ENCODE measurements around the gene FAM111B. TPM values are rescaled to one million over a fixed set of nuclear protein-coding genes. Genes with fewer than 3 reads are reported as not detected.

Gene FAM111B
- total RNA-seq, 4 donors from 2014 or later, result 18.5 TPM; not detected in 3

- peak; percentile 37 to 57 for DNase-seq
- intact Hi-C loops (cut with DNase I; ENCODE audit: low total_unique reads), result no loop called here
- Histone ChIP-seq H3K9me3 (no peaks in the 10 kb centered on the region), H3K27ac (no peak overlapping the region), H3K36me3 (no peaks in the 10 kb centered on the region), H3K27me3 (peaks cover 0 to 3% of the 10 kb centered on the region in 2 donors), H3K4me1 (no peaks in the 10 kb centered on the region), H3K4me3 (no peak overlapping the region)
- TF ChIP-seq, protein P1, sequence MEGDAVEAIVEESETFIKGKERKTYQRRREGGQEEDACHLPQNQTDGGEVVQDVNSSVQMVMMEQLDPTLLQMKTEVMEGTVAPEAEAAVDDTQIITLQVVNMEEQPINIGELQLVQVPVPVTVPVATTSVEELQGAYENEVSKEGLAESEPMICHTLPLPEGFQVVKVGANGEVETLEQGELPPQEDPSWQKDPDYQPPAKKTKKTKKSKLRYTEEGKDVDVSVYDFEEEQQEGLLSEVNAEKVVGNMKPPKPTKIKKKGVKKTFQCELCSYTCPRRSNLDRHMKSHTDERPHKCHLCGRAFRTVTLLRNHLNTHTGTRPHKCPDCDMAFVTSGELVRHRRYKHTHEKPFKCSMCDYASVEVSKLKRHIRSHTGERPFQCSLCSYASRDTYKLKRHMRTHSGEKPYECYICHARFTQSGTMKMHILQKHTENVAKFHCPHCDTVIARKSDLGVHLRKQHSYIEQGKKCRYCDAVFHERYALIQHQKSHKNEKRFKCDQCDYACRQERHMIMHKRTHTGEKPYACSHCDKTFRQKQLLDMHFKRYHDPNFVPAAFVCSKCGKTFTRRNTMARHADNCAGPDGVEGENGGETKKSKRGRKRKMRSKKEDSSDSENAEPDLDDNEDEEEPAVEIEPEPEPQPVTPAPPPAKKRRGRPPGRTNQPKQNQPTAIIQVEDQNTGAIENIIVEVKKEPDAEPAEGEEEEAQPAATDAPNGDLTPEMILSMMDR (IDR thresholded peaks at IDR 0.05), result peak; percentile 67 to 83 (median 76)
- no peak for TF ChIP-seq POLR2A (IDR thresholded peaks at IDR 0.05)
Measured at GRCh38 chr11:59158206-59159068, 51.4 kb downstream of the FAM111B start.

GRCh38 chr11:59164028-59164427 is 57.0 kb downstream of the FAM111B start:
- intact Hi-C loops (cut with DNase I; ENCODE audit: low total_unique reads), result no loop called here
- Histone ChIP-seq H3K27ac (no peak overlapping the region), H3K4me3 (no peak overlapping the region), H3K36me3 (no peaks in the 10 kb centered on the region), H3K9me3 (no peaks in the 10 kb centered on the region), H3K27me3 (peaks cover 0 to 3% of the 10 kb centered on the region in 2 donors), H3K4me1 (no peaks in the 10 kb centered on the region)
- DNase-seq, result no peak
- no peak for TF ChIP-seq POLR2A (IDR thresholded peaks at IDR 0.05)
- TF ChIP-seq, protein P1 (IDR thresholded peaks at IDR 0.05), result no peak

DNA sequence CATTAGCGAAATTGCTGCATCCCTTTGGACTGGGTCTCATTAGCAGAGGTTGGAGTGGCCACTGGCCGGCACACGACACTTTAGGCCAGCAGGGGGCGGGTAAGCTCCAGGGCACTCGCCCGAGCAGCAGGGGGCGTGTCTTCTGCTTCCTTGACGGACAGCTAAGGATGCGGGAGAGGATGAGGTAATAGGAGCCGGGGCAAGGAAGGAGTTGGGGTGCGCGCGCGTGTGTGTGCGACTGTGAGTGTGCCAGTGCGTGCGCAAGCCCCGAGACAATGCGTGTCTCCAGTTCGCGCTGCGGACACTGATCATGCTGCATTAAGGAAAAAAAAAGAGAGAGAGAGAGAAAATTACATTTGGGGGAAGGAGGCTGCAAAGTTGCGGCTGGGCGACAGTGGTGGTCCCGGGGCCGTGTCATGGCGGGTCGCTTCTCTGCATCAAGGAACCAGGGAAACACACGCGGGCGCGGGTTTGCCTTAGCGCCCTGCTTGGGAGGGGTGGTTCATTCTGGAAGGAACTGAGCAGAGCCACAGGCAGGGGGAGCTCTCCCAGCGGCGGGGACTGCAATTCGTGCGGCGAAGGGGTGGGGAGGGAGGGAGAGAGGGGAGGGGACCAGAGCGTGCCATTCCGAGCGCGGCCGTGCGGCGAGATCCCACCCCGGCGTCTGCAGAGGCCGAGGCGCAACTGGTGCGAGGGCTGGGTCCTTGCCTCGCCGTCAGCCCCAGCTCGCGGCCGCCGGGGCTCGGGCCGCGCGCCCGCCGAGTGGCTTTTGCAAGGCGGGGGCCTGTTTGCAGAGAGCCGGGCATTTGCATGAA is 64.7 kb downstream of the FAM111B start, which contains the start of gene DTX4:
TSS of gene DTX4 (plus strand) at position 625 of the 815 bp plus-strand sequence. CDS start 464 bp downstream, outside the sequence.
- peak within 1 kb of the TSS; percentile 77 to 89 for H3K27ac ChIP-seq
- intact Hi-C loops (cut with DNase I; ENCODE audit: low total_unique reads), result loop anchor here (5.0 to 10.0 kb wide), 2 partner anchors 36 to 113 kb away; no protein-coding TSS in a partner anchor

DNA sequence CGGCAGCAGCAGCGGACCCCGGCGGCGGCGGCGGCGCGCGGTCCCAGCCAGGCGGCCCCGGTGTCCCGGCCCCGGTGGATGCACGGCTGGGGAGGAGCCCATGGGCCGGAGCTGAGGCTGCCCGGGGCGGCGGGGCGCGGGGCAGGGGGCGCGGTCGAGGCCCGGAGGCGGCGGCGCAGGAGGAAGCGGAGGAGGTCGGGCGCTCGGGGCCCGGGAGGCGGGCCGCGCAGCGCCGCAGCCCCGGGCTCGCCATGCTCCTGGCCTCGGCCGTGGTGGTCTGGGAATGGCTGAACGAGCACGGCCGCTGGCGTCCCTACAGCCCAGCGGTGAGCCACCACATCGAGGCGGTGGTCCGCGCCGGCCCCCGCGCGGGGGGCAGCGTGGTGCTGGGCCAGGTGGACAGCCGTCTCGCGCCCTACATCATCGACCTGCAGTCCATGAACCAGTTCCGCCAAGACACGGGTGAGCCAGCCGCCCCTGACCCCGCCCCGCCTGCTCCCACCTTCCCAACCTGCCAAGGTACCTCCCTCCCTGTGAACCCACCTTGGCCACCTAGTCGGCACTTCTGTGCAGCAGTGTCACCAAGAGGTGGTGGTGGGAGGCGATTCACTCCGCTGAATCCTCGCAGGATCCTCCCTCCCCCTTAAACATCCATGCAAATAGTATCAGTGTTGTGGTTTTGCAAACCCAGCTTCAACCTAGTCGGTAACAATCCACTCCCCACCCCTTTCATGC is 65.5 kb downstream of the FAM111B start:
- H3K27ac ChIP-seq, result peak overlapping the region; percentile 77 to 89
- peaks cover 0 to 10% of the 10 kb centered on the region in 2 donors for H3K4me1 ChIP-seq
- TF ChIP-seq POLR2A (IDR thresholded peaks at IDR 0.05), result no peak
- TF ChIP-seq, protein P1 (IDR thresholded peaks at IDR 0.05), result no peak
- H3K36me3 ChIP-seq, result no peaks in the 10 kb centered on the region
- peak in 1 of 2 donors; percentile 35 for DNase-seq
- peak overlapping the region; percentile 65 to 86 for H3K4me3 ChIP-seq
- H3K27me3 ChIP-seq, result no peaks in the 10 kb centered on the region
- intact Hi-C loops (cut with DNase I; ENCODE audit: low total_unique reads), result loop anchor here (5.0 to 10.0 kb wide), 2 partner anchors 35 to 112 kb away; no protein-coding TSS in a partner anchor
- no peaks in the 10 kb centered on the region for H3K9me3 ChIP-seq

More for the DNA sequence above, 64.7 kb downstream of the FAM111B start, which contains the start of gene DTX4:
- no peaks in the 10 kb centered on the region for H3K36me3 ChIP-seq
- no peak for TF ChIP-seq POLR2A (IDR thresholded peaks at IDR 0.05)
- TF ChIP-seq, protein P1 (IDR thresholded peaks at IDR 0.05), result peak; percentile 83 to 96 (median 91)
- DNase-seq, result peak; percentile 93 to 94
- peaks cover 0 to 10% of the 10 kb centered on the region in 2 donors for H3K4me1 ChIP-seq
- H3K4me3 ChIP-seq, result peak within 1 kb of the TSS; percentile 65 to 86
- H3K9me3 ChIP-seq, result no peaks in the 10 kb centered on the region
- no peaks in the 10 kb centered on the region for H3K27me3 ChIP-seq
